Hair follicle dermal papilla cell (primary cell): ENCODE results near the gene BTBD7. TPM values are rescaled to one million over a fixed set of nuclear protein-coding genes. Genes with fewer than 3 reads are reported as not detected.

Source experiments
- total RNA-seq: library from RNA; depleted of rRNA; stranded (reverse); fragments of >200 nt; gene quantifications from 2 replicates; pipeline ENCODE4 v1.2.3, GENCODE V29; 2012

Gene BTBD7, protein sequence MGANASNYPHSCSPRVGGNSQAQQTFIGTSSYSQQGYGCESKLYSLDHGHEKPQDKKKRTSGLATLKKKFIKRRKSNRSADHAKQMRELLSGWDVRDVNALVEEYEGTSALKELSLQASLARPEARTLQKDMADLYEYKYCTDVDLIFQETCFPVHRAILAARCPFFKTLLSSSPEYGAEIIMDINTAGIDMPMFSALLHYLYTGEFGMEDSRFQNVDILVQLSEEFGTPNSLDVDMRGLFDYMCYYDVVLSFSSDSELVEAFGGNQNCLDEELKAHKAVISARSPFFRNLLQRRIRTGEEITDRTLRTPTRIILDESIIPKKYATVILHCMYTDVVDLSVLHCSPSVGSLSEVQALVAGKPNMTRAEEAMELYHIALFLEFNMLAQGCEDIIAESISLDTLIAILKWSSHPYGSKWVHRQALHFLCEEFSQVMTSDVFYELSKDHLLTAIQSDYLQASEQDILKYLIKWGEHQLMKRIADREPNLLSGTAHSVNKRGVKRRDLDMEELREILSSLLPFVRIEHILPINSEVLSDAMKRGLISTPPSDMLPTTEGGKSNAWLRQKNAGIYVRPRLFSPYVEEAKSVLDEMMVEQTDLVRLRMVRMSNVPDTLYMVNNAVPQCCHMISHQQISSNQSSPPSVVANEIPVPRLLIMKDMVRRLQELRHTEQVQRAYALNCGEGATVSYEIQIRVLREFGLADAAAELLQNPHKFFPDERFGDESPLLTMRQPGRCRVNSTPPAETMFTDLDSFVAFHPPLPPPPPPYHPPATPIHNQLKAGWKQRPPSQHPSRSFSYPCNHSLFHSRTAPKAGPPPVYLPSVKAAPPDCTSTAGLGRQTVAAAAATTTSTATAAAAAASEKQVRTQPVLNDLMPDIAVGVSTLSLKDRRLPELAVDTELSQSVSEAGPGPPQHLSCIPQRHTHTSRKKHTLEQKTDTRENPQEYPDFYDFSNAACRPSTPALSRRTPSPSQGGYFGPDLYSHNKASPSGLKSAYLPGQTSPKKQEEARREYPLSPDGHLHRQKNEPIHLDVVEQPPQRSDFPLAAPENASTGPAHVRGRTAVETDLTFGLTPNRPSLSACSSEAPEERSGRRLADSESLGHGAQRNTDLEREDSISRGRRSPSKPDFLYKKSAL
- total RNA-seq: 34.2 and 42.5 TPM in 2 replicates

DNA sequence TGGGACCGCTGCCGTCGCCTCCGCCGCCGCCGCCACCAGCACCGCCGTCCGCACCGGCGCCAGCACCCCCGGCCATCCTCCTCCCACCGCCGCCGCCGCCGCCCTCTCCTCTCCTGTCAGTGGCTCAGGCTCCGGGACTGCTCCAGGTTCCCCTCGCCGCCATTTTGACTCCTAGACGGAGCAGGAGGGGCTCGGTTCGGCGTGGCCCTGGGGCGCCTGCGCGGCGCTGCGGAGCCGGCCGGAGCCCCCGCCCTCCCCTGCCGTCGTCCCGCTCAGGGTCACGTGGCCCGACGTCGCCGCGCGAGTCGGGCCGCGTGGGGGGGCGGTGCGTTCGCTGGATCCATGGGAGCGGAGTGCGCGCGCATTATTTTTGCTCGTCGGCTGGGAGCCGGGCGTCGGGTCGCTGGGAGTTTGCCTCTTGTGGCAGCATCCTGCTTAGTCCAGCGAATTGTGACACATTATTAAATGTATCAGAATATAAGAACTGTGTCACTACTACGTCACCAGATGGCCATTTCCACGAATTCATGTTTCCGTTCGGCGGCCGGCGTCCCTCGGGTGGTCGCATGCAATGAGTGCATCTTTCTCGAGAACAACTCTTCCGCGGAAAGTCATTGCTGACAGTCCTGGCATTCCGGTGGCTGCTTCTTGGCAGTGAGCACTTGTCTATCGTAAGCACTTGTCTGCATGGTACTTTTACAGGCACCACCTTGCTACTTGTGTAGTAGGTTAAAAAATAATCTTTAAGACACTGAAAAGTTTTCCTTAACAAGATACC lies at the start of gene BTBD7:
TSS of gene BTBD7 (minus strand) at position 184 of the 778 bp plus-strand sequence. CDS start 36,985 bp downstream, outside the sequence.

GRCh38 chr14:93346926-93347721 lies 14.3 kb upstream of the BTBD7 start, which contains the start of gene COX8C:
TSS of gene COX8C (plus strand) at chr14:93347182. CDS start at chr14:93347269, 87 bp downstream.

GRCh38 chr14:93206793-93207467 lies 125.9 kb downstream of the BTBD7 start, which contains the start of the genes GON7 and UBR7:
TSS of gene GON7 (minus strand) at chr14:93207065. CDS start at chr14:93207037, 28 bp downstream.
TSS of gene UBR7 (plus strand) at chr14:93207256. CDS start at chr14:93207292, 36 bp downstream.

Other genes with a start within 250 kb of the BTBD7 start
- 25.8 and 46.4 TPM in 2 replicates for gene ITPK1, start 217.1 kb downstream of the BTBD7 start, total RNA-seq
- 12.0 and 14.8 TPM in 2 replicates for gene MOAP1, start 148.1 kb downstream of the BTBD7 start, total RNA-seq
- gene LYSET, start 147.7 kb downstream of the BTBD7 start, total RNA-seq: 4.7 and 4.9 TPM in 2 replicates
- 6.8 and 8.4 TPM in 2 replicates for gene GON7, start 126.0 kb downstream of the BTBD7 start, total RNA-seq
- 15.1 and 18.3 TPM in 2 replicates for gene UBR7, start 125.8 kb downstream of the BTBD7 start, total RNA-seq
- gene COX8C, start 14.1 kb upstream of the BTBD7 start, total RNA-seq: not detected in 2 replicates
- gene UNC79, start 97.9 kb upstream of the BTBD7 start, total RNA-seq: 0.12 and 0.16 TPM in 2 replicates